Stimulated activated CD4-positive, alpha-beta T cell treated with anti-CD3 and anti-CD28 coated beads, Interleukin-1b, Interleukin-23, amount 100 ng/mL, for 24 hours (primary cell): ENCODE data around the gene ACOT9.
"Not testable (repeated sequence)": the region's sequence is repeated elsewhere in the genome, so short reads cannot be mapped to it uniquely, and the experiment has no call there.

ENCODE experiments used
- DNase-seq, 4 experiments: peaks; one replicate each; pipeline ENCODE4 v3.0.0-alpha.2; 2020; ENCODE audit warnings: low read depth in 4 of 4, low spot score in 1 of 4

The ACOT9 gene

DNA sequence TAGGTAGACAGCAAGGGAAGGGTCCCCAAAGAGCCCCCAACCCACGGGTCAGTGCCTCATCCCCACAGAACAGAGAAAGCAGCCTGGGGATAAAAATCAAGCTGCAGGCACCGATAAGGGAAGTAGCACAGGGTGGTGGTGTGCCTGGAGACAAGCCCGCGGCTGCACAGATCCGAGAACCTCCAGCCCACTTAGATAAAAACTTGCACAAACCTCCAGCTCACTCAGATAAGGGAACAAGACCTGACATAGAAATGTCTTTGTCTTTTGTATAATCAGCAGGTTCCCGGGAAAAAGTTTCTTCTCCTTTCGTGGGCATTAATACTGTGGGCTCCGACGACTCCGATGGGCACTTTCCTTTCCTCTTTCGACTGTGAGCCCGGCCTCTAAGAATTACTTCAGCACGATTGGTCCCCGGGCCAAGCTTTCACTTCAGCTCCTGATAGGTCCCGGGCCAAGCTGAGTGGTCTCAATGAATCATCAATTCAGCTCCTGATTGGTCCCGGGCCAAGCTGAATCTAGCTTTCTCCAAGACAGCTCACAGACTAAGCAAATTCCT is 43.4 kb downstream of the ACOT9 start:
- DNase-seq: no peak

DNA sequence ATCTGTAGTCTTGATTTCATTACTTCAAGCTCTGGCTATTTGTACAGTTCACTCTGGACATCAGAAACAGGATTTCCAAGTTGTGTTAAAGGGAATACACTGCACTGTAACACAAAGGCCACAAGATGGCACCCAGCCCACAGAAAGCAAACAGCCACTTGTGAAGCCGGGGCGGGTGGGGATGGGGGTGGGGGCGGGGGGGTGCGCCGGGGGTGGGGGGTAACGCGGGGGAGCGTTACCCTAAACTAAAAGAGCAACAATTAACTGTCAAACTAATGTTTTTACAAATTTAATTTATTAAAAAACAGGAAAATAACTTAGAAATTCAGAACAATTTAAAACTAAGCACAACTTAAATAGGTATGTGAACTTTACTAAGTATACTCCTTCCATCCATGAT is 48.5 kb downstream of the ACOT9 start:
- peak in 1 of 4 experiments; percentile 12 for DNase-seq

- DNase-seq: no peak
Measured at GRCh38 chrX:23692166-23692565, 50.9 kb downstream of the ACOT9 start.

DNA sequence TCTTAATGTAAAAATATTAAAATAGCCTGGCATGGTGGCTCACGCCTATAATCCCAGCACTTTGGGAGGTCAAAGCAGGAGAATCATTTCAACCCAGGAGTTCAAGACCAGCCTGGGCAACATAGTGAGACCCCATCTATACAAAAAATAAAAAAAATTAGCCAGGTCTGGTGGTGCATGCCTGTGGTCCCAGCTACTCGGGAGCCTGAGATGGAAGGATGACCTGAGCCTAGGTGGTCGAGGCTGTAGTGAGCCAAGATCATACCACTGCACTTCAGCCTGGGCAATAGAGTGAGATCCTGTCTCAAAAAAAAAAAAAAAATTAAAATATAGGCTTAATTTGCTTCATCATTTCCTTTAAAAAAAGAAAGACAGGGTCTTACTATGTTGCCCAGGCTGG is 66.6 kb downstream of the ACOT9 start:
- DNase-seq: not testable (repeated sequence)

- no peak for DNase-seq
Measured at GRCh38 chrX:23673108-23673507, 70.0 kb downstream of the ACOT9 start.

- DNase-seq: no peak
Measured at GRCh38 chrX:23670528-23670927, 72.5 kb downstream of the ACOT9 start.

DNA sequence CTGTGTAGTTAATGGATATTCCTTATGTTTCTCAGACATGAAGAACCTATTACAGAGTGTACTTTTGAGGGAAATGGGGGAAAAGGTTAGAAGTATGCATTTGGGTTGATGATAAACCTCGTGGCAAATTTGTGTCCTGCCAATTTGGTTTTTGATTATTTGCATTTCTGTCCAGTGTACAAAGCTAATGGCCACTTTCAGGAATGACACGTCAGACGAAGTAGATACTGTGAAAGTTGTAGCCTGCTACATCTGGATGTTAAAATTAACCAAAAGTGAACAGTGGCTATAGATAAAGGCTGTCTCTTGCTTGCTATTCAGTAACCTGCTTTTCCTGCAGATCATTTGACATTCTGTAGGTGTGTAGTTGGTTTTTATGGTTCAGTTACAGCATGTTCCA is 74.7 kb downstream of the ACOT9 start:
- DNase-seq: no peak

GRCh38 chrX:23667239-23668177 is 75.6 kb downstream of the ACOT9 start, which contains the start of gene PRDX4:
PRDX4 (plus strand) TSS chrX:23667493; CDS start chrX:23667571, 78 bp downstream.
- peak; percentile 48 to 70 (median 66) for DNase-seq

GRCh38 chrX:23666282-23666681 is 76.8 kb downstream of the ACOT9 start:
- no peak for DNase-seq

DNA sequence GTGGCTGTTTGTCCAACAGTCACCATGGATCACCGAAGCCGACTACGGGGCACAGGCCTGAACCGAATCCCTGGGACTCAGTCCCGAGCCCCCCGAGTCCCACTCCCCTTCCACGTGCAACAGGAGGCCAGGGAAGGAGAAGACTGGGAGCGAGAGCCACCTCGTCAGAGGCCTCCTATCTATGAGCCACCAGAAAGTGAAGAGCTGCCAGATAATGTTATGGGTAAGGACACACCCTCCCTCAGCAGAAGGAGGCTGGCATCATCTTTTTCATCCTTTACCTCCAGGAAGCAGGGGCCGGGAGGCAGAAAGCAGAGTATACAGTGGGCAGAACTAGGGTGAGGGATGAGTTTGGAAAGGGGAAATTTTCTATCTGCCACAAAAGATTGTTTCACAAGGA is 78.6 kb downstream of the ACOT9 start:
- no peak for DNase-seq

DNA sequence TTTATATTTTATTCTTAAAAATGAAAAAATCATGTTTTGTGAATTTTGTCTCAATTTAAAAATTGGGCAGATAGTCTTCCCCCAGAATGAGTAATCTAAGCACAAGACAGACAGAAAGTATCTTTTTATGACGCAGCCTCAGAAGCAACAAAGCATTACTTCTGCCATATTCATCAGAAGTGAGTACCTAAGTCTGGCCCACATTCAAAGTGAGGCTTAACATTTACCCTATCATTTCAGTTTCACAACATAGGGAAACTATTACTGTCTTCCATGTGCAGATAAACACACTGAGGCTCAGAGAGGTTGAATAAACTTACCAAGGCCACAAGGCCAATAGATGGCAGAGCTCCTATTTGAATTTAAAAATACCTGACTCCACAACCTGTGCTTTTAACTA is 80.2 kb downstream of the ACOT9 start:
- no peak for DNase-seq

GRCh38 chrX:23662187-23662586 is 80.9 kb downstream of the ACOT9 start:
- DNase-seq: no peak

- no peak for DNase-seq
Measured at GRCh38 chrX:23661671-23662070, 81.4 kb downstream of the ACOT9 start.

GRCh38 chrX:23660766-23661132 is 82.3 kb downstream of the ACOT9 start:
- no peak for DNase-seq

DNA sequence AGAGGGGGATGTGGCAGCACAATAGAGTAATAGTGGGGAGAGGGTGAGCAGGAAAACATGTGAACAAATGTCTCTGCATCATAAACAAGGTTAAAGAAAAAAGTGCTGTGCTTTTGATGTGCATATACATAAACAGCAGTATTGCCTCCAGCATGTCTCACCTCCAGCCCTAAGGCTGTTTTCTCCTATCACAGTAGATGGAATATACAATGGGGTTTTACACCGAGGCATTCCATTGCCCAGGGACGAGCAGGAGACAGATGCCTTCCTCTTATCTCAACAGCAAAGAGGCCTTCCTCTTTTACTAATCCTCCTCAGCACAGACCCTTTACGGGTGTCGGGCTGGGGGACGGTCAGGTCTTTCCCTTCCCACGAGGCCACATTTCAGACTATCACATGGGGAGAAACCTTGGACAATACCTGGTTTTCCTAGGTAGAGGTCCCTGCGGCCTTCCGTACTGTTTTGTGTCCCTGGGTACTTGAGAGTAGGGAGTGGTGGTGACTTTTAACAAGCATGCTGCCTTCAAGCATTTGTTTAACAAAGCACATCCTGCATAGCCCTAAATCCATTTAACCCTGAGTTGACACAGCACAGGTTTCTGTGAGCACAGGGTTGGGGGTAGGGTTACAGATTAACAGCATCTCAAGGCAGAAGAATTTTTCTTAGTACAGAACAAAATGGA is 82.9 kb downstream of the ACOT9 start:
- not testable (repeated sequence) for DNase-seq

- no peak for DNase-seq
Measured at GRCh38 chrX:23659339-23659738, 83.7 kb downstream of the ACOT9 start.

DNA sequence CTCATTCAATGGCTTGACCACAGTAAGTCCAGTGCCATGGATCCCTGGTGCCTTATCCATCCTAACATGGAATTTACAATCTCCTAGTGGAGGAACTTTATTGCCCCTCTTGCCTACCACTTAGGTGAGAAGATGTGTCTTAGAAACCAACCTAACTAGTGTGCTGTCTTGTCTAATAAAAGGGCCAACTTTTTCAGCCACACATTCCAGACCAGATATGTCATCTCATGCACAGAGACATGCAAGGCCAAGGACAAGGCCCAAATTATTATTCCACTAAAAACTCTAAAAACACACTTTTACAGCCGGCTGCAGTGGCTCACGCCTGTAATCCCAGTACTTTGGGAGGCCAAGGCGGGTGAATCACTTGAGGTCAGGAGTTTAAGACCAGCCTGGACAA is 86.4 kb downstream of the ACOT9 start:
- no peak for DNase-seq

DNA sequence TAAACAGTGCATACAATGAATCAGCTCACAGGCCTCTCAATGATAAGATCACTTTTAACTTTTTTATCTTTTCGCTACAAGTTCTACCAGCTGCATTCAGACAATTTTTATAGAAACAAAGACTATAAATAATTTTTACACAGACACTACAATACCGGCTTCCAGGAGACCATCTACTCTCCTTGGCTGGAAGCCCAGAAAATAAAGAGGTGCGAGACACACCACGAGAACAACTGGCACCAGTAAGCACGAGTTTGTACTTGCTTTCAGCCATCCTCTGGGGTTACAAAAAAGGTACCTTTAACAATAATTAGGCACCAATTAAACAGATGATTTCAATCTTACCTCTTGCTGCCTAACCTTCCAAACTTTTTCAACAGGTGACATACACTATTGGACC is 87.0 kb downstream of the ACOT9 start:
- DNase-seq: no peak
